NT2/D1 (cell line): Measurements from ENCODE around the gene VWA8.
"Not testable (repeated sequence)": the region's sequence is repeated elsewhere in the genome, so short reads cannot be mapped to it uniquely, and the experiment has no call there.

Experiments
- DNase-seq: peaks from one replicate; pipeline ENCODE4 v3.0.0-alpha.2; 2011; ENCODE audit warnings: low read depth, low spot score
- H3K27me3 ChIP-seq: 2 replicates; pipeline ENCODE4 v1.6.0; 2011; ENCODE audit warnings: mild to moderate bottlenecking; ENCODE audit not compliant: insufficient read length, insufficient read depth
- H3K36me3 ChIP-seq: 2 replicates; pipeline ENCODE4 v1.6.1; 2011; ENCODE audit warnings: mild to moderate bottlenecking, low read length, mixed read lengths; ENCODE audit not compliant: insufficient read depth, insufficient read length
- H3K4me1 ChIP-seq: 2 replicates; pipeline ENCODE4 v1.5.1; 2011; ENCODE audit not compliant: insufficient read depth, insufficient read length
- H3K4me3 ChIP-seq: 2 replicates; pipeline ENCODE4 v1.5.1; 2011; ENCODE audit warnings: low read depth; ENCODE audit not compliant: insufficient read length
- H3K9ac ChIP-seq: 2 replicates; pipeline ENCODE4 v1.6.0; 2011; ENCODE audit warnings: low read depth; ENCODE audit not compliant: insufficient read length
- H3K9me3 ChIP-seq: 2 replicates; pipeline ENCODE4 v1.5.1; 2011; ENCODE audit warnings: mild to moderate bottlenecking, low read length; ENCODE audit not compliant: insufficient read depth
- SUZ12 ChIP-seq: IDR thresholded peaks from 2 replicates; pipeline ENCODE4 v1.6.1; 2011; ENCODE audit not compliant: insufficient read length, insufficient read depth; ENCODE audit errors: extremely low read depth
- YY1 ChIP-seq: IDR thresholded peaks from 2 replicates; pipeline ENCODE4 v1.6.1; 2011; ENCODE audit not compliant: insufficient read length, insufficient read depth
- ZNF274 ChIP-seq: IDR thresholded peaks from 2 replicates; pipeline ENCODE4 v1.6.1; 2011; ENCODE audit warnings: mild to moderate bottlenecking, low read depth, low read length

The VWA8 gene

DNA sequence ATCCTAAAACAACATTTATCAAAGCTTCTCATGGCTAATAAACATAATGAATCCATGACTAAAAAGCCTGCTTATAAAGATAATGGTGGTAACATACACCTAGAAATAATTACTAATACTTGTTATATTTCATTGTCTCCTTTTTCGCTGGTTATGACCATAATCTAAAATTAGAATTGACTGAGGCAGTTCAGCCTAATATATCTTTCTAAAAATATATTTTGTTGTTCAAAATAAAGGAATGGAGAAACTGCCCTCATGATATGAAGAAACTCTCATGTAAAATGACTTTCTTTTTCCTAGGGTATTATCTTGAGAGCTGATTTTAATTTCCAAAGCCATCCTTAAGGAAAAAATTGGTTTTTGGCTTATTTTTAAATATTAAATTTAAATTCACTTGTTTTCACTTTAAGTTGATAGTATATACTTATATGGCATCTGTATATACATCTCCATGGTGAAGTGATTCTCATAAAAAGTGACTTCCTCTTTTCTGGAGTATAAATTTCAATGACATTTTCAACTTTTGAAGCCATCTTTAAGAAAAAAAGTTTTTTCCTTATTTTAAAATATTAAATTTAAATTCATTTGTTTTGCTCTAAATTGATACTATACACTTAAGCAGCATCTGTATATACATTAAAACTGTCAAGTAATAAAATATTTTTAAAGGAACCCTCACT lies 204.6 kb downstream of the VWA8 start:
- TF ChIP-seq YY1 (no peak), SUZ12 (no peak), ZNF274 (no peak)
- H3K36me3 ChIP-seq: no peaks in the 10 kb centered on the region
- no peaks in the 10 kb centered on the region for H3K9me3 ChIP-seq
- H3K9ac ChIP-seq: no peak overlapping the region
- no peak for DNase-seq
- H3K4me1 ChIP-seq: no peaks in the 10 kb centered on the region
- H3K27me3 ChIP-seq: no peaks in the 10 kb centered on the region
- no peak overlapping the region for H3K4me3 ChIP-seq

DNA sequence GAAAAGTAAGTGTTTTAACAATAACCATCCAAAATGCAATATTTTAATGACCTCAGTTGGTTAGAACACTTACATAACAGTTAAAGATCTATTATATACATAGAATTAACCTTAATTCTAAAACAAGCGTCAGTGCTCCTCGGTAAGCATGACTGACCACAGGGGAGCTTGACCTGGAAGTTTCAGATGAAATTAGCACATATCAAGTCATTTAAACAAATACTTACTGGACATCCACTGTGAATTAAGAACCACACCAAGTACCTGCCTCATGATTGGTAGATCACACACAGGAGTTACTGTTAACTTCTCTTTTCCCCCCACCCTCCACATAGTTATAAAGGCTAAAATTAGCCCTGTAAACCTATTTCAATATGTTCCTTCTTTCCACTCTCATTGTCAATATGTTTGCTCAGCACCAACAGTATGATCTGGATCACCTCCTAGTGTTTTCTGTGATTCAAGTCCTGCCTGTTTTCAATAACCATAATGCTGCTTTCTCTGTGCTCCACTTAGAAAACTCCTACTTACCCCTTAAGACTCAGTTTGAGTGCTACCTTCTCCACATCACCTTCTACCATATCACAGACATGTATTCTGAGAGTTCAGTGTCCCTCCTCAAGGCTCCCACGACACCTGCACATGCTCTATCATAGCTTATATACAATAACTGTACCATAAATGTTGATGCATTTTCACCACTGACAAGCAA lies 209.0 kb downstream of the VWA8 start:
- no peak overlapping the region for H3K9ac ChIP-seq
- H3K36me3 ChIP-seq: no peaks in the 10 kb centered on the region
- H3K4me1 ChIP-seq: no peaks in the 10 kb centered on the region
- H3K9me3 ChIP-seq: no peaks in the 10 kb centered on the region
- no peak for TF ChIP-seq SUZ12
- TF ChIP-seq YY1: no peak
- no peak for TF ChIP-seq ZNF274
- no peak for DNase-seq
- H3K27me3 ChIP-seq: no peaks in the 10 kb centered on the region
- H3K4me3 ChIP-seq: no peak overlapping the region

DNA sequence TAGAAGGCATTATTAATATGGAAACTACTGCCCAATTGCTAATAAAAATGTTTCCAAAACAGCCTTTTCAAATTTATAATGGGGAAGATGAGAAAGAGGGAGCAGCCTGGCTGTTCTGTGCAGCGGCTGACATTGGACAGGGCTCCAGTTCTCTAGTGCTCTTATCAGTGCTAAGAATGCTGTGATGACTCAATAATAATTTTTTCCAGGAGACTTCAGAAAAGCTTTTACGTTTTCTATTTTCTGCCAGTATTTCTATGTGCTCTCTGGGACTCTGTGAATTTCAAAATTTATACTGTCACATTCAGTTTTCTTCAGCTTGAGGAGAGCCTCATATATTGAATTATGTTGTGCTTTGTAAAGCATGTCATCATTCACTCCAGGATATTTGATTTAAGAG lies 209.6 kb downstream of the VWA8 start:
- no peak for TF ChIP-seq YY1
- no peak for TF ChIP-seq SUZ12
- no peak for TF ChIP-seq ZNF274
- Histone ChIP-seq H3K36me3 (no peaks in the 10 kb centered on the region), H3K4me3 (no peak overlapping the region), H3K9ac (no peak overlapping the region), H3K27me3 (no peaks in the 10 kb centered on the region), H3K9me3 (no peaks in the 10 kb centered on the region), H3K4me1 (no peaks in the 10 kb centered on the region)
- no peak for DNase-seq

DNA sequence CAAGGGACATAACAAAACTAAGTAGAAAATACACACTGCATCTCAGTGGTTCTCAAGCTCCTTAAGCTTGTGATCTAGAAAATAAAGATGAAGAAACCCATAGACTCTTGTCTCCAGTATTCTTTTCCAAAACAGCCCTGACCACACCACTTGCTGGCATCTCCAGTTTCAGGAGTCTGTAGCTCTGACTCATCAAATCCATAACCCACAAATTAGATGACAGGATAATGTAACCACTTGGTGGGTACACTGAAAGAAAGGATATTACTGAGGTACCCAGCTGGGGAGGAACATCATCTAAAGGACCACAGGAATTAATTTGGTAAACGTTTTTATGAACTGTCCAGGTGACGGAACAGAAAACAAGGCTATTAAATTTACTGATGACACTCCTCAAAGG lies 214.7 kb downstream of the VWA8 start:
- DNase-seq: no peak
- Histone ChIP-seq H3K9me3 (no peaks in the 10 kb centered on the region), H3K4me1 (no peaks in the 10 kb centered on the region), H3K9ac (no peak overlapping the region), H3K27me3 (no peaks in the 10 kb centered on the region), H3K4me3 (no peak overlapping the region), H3K36me3 (no peaks in the 10 kb centered on the region)
- TF ChIP-seq YY1: no peak
- no peak for TF ChIP-seq ZNF274
- TF ChIP-seq SUZ12: no peak

DNA sequence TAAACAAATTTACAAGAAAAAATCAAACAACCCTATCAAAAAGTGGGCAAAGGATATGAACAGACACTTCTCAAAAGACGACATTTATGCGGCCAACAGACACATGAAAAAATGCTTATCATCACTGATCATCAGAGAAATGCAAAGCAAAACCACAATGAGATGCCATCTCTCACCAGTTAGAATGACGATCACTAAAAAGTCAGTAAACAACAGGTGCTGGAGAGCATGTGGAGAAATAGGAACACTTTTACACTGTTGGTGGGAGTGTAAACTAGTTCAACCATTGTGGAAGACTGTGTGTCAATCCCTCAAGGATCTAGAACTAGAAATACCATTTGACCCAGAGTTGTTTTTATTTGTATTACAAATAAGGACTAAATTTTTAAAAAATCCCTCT lies 215.4 kb downstream of the VWA8 start:
- DNase-seq, H3K9me3 ChIP-seq, H3K9ac ChIP-seq, H3K4me3 ChIP-seq, H3K36me3 ChIP-seq, H3K4me1 ChIP-seq, H3K27me3 ChIP-seq: not testable (repeated sequence)

DNA sequence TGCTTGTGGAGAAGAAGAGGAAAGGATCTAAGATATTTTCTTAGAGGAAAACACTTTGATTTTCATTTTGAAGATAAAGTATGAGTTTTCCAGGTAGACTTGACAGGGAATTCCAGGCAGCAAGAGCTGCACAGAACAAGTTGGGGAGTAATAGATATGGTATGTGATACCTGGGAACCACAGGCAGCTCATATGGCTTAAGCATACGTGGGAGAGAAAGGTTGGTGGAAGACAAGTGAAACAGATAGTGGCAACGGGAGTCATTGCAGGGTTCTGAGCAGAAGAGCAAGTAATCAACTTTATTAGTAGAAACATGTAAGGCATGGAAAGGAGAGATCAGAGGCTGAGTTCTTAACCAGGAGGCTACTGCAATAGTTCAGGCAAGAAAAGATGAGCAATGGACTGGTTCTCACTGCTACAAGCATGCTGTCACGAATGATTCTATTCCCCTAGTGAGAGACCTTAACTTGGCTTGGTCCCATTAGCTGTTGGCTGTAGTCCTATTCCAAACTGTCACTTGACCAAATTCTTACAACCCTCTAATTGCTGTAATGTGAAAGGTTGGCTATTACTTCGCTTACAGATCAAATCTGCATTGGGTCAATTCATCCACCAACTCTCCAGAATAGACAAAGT lies 217.9 kb downstream of the VWA8 start:
- TF ChIP-seq SUZ12: no peak
- no peak for TF ChIP-seq YY1
- no peak for TF ChIP-seq ZNF274
- no peaks in the 10 kb centered on the region for H3K4me1 ChIP-seq
- no peaks in the 10 kb centered on the region for H3K9me3 ChIP-seq
- no peak for DNase-seq
- H3K4me3 ChIP-seq: no peak overlapping the region
- H3K27me3 ChIP-seq: no peaks in the 10 kb centered on the region
- no peak overlapping the region for H3K9ac ChIP-seq
- H3K36me3 ChIP-seq: no peaks in the 10 kb centered on the region

DNA sequence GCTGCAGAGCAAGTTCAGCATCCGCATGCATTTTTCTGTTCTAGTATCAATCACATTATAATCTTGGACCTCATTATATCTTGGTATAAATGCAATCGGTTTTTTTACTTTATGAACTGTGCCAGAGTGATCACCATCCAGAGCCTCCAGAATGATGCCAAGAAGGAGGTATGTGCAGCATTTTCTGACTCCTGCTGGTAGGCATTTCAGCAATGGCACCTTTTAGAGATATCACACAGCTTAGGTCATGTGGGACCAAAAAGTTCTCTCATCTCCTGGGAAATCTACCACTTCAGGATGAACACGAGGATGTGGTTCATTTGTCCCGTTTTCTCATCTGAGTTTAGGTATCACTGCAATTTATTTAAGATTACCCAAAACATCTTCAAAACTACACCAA lies 220.4 kb downstream of the VWA8 start:
- no peak for DNase-seq
- no peaks in the 10 kb centered on the region for H3K9me3 ChIP-seq
- no peak overlapping the region for H3K9ac ChIP-seq
- no peaks in the 10 kb centered on the region for H3K36me3 ChIP-seq
- H3K4me1 ChIP-seq: no peaks in the 10 kb centered on the region
- no peaks in the 10 kb centered on the region for H3K27me3 ChIP-seq
- TF ChIP-seq YY1 (no peak), SUZ12 (no peak), ZNF274 (no peak)
- H3K4me3 ChIP-seq: no peak overlapping the region
